ENCODE results near the gene RABGAP1.

Gene RABGAP1

DNA sequence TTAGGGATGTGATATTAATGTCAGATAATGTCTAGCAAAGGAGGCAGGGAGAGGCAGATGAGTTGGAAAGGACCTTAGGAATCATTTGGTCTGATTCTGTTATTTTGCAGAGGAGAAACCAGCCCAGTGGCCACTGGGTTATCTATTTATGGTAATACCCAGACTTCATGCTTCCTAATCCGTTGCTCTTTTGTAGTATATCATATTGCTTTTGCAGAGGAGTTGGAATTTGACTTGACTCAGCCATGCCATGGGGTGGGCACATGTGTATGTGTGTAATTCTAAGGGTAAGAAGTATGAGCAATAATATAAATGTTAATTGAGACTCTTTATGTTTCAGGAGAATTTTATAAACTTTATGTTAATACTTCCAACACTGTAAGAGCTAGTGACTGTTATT, 100.0 kb downstream of the RABGAP1 start:
- no peak overlapping the region for H3K27ac ChIP-seq (ENCODE audit: low read depth, low read length)
- peaks cover 0 to 10% (median 8%) of the 10 kb centered on the region in 5 donors for H3K36me3 ChIP-seq (ENCODE audit: control insufficient read depth in 5 of 5, insufficient read depth in 5 of 5, low read length in 5 of 5)
- no peak overlapping the region for H3K4me3 ChIP-seq (ENCODE audit: low read depth in 1 of 5, low read length in 5 of 5)
- H3K27me3 ChIP-seq (ENCODE audit: control insufficient read depth in 5 of 5, insufficient read depth in 4 of 5, low read length in 5 of 5) = no peaks in the 10 kb centered on the region
- H3K9ac ChIP-seq (ENCODE audit: low read length in 5 of 5) = no peak overlapping the region
- peaks cover 0 to 8% (median 4%) of the 10 kb centered on the region in 5 donors for H3K9me3 ChIP-seq (ENCODE audit: control insufficient read depth in 5 of 5, low read length in 5 of 5)
- peaks cover 0 to 27% (median 14%) of the 10 kb centered on the region in 5 donors for H3K4me1 ChIP-seq (ENCODE audit: control insufficient read depth in 5 of 5, insufficient read depth in 5 of 5, low read length in 5 of 5)

DNA sequence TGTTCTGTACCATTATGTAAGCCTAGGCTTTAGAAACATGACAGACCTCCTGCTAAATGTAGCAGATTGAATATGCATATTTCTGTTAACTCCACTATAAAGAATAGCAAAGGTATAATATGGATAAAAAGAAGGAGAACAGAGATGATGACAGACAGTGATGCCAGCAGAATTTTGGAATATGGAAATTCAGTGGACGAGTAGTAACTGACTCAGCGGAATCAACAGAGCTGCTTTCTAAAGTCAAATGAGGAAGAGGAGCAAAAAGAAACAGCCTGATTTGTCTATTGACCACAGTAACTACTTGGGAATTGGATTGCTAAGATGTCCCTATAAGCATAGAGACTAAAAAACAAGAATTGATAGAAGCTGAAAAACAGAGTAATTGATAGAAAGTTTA, 100.7 kb downstream of the RABGAP1 start:
- no peaks in the 10 kb centered on the region for H3K27me3 ChIP-seq (ENCODE audit: control insufficient read depth in 5 of 5, insufficient read depth in 4 of 5, low read length in 5 of 5)
- peaks cover 0 to 20% (median 8%) of the 10 kb centered on the region in 5 donors for H3K4me1 ChIP-seq (ENCODE audit: control insufficient read depth in 5 of 5, insufficient read depth in 5 of 5, low read length in 5 of 5)
- H3K4me3 ChIP-seq (ENCODE audit: low read depth in 1 of 5, low read length in 5 of 5) = no peak overlapping the region
- no peak overlapping the region for H3K9ac ChIP-seq (ENCODE audit: low read length in 5 of 5)
- H3K27ac ChIP-seq (ENCODE audit: low read depth, low read length) = no peak overlapping the region
- H3K9me3 ChIP-seq (ENCODE audit: control insufficient read depth in 5 of 5, low read length in 5 of 5) = peaks cover 0 to 8% (median 4%) of the 10 kb centered on the region in 5 donors
- H3K36me3 ChIP-seq (ENCODE audit: control insufficient read depth in 5 of 5, insufficient read depth in 5 of 5, low read length in 5 of 5) = peaks cover 0 to 10% (median 8%) of the 10 kb centered on the region in 5 donors

DNA sequence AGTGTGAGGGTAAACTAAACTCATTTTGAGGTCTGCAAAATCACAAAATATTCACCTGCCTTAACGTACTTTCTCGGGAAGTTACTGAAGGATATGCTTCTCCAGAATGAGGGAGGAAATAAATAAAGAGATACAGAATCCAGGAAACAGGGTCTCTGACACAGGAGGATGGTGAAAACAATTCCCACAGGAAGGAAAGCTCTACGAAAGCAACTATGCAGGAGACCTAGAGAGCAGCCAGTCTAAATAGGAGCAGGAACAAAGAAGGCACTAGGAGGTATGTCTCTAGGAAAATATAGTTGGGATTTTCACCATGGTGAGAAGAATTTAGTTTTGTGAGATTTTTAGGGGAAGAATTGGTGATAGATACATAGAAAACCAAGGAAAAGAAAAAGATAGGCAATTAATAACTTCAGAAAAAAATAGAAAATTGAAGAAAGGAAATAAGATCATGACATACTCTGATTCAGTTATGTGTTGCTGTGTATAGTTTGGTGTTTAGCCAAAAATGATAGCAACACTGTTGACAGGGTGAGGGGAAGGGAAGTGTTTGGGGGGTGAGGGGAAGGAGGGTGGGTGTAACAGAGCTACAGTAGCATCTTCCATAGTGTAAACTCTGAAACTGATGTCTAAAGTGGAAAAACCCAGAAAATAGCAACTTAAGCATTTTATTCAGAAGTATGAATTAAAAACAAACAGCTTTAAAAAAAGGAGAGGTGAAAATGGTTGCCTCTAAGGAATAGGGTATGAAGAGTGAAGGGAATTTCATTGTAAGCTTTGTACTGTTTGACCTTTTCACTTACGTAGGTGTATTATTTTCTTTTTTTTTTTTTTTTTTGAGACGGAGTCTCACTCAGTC, 102.5 kb downstream of the RABGAP1 start:
- Histone ChIP-seq H3K27ac (ENCODE audit: low read depth, low read length) (no peak overlapping the region), H3K9ac (ENCODE audit: low read length in 5 of 5) (no peak overlapping the region), H3K4me1 (ENCODE audit: control insufficient read depth in 5 of 5, insufficient read depth in 5 of 5, low read length in 5 of 5) (peaks cover 0 to 16% (median 11%) of the 10 kb centered on the region in 5 donors), H3K9me3 (ENCODE audit: control insufficient read depth in 5 of 5, low read length in 5 of 5) (peaks cover 0 to 8% (median 4%) of the 10 kb centered on the region in 5 donors), H3K27me3 (ENCODE audit: control insufficient read depth in 5 of 5, insufficient read depth in 4 of 5, low read length in 5 of 5) (no peaks in the 10 kb centered on the region), H3K36me3 (ENCODE audit: control insufficient read depth in 5 of 5, insufficient read depth in 5 of 5, low read length in 5 of 5) (peaks cover 0 to 10% (median 8%) of the 10 kb centered on the region in 5 donors), H3K4me3 (ENCODE audit: low read depth in 1 of 5, low read length in 5 of 5) (no peak overlapping the region)

DNA sequence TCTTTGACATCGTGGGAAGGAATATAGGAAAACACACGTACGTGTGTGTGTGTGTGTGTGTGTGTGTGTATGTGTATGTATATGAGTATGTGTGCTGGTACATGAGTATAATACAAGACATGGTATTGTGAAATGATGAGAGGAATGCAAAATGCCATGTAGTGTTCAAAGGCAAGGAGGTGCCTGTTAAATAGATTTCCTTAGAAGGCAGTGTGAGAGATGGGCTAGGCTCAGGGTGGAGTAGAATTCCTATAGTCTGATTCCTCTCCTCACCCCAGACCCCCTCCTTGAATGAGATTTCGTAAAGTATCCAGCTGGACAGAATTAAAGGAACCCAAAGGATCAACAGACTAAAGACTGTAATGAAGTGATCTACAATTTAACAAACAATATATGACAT, 103.8 kb downstream of the RABGAP1 start:
- Histone ChIP-seq H3K27ac (ENCODE audit: low read depth, low read length) (no peak overlapping the region), H3K27me3 (ENCODE audit: control insufficient read depth in 5 of 5, insufficient read depth in 4 of 5, low read length in 5 of 5) (no peaks in the 10 kb centered on the region), H3K4me1 (ENCODE audit: control insufficient read depth in 5 of 5, insufficient read depth in 5 of 5, low read length in 5 of 5) (peaks cover under 1 to 20% (median 18%) of the 10 kb centered on the region in 5 donors), H3K9ac (ENCODE audit: low read length in 5 of 5) (no peak overlapping the region), H3K36me3 (ENCODE audit: control insufficient read depth in 5 of 5, insufficient read depth in 5 of 5, low read length in 5 of 5) (peaks cover 0 to 10% (median 6%) of the 10 kb centered on the region in 5 donors), H3K9me3 (ENCODE audit: control insufficient read depth in 5 of 5, low read length in 5 of 5) (peaks cover 0 to 8% (median 4%) of the 10 kb centered on the region in 5 donors), H3K4me3 (ENCODE audit: low read depth in 1 of 5, low read length in 5 of 5) (no peak overlapping the region)

DNA sequence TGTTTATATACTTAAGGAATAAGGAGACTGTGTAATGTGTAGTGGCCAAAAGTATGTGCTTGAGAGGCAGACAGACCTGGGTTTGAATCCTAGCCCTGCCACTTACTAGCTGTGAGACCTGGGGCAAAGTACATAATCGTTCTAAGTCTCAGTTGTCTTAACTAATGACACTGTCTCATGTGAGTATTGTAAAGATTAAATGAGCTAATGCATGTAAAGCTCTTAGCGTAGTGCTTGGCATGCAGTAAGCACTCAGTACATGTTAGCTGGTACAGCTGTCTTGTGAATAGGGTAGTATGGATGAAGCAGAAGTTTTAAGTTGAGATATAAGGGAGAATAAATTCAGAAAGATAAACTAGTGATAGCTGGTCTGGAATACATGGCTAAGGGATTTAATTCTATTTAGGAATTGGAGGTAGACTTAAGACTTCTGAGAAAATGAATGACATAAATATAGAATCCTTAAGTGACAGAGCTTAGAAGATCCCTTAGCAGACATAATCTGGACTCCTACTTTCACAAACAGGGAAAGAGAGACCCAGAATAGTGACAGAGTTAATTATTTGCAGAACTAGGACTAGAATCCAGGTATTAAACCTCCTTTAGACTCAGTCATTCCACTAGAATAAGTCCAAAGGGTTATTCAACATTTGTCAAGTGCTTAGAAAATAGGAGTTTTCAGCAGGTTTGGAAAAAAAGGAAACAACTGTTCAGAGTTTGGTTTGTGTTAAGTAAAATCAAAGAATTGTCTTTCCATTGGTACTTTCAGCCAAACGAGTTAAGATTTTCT, 105.8 kb downstream of the RABGAP1 start:
- H3K27ac ChIP-seq (ENCODE audit: low read depth, low read length) = no peak overlapping the region
- H3K4me3 ChIP-seq (ENCODE audit: low read depth in 1 of 5, low read length in 5 of 5) = no peak overlapping the region

DNA sequence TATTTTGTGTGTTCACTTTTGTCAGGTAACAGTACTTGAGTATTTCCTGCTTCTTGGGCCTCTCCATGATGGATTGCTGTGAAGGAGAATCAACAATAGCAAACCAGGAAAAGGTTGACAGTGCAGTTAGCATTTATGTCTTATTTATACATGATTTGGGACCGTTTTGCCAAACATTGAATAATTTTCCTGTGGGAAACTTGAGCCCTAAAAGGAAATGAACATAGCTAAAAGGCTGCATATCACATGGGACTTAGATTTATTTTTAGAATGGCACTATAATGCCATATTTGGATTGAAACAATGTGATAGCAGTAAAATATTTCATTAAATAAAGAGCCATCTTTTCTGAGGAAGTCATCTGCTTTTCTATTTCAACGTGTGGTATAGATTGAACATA, 107.9 kb downstream of the RABGAP1 start:
- Histone ChIP-seq H3K36me3 (ENCODE audit: control insufficient read depth in 5 of 5, insufficient read depth in 5 of 5, low read length in 5 of 5) (peaks cover 0 to 4% (median 0%) of the 10 kb centered on the region in 5 donors), H3K4me3 (ENCODE audit: low read depth in 1 of 5, low read length in 5 of 5) (peak overlapping the region in 1 of 5 donors; percentile 29), H3K9me3 (ENCODE audit: control insufficient read depth in 5 of 5, low read length in 5 of 5) (no peaks in the 10 kb centered on the region), H3K4me1 (ENCODE audit: control insufficient read depth in 5 of 5, insufficient read depth in 5 of 5, low read length in 5 of 5) (peaks cover 3 to 29% (median 24%) of the 10 kb centered on the region in 5 donors), H3K27ac (ENCODE audit: low read depth, low read length) (peak overlapping the region; percentile 78), H3K27me3 (ENCODE audit: control insufficient read depth in 5 of 5, insufficient read depth in 4 of 5, low read length in 5 of 5) (no peaks in the 10 kb centered on the region), H3K9ac (ENCODE audit: low read length in 5 of 5) (no peak overlapping the region)

More for the DNA sequence above, 105.8 kb downstream of the RABGAP1 start:
- Histone ChIP-seq H3K9me3 (ENCODE audit: control insufficient read depth in 5 of 5, low read length in 5 of 5) (peaks cover 0 to 8% (median 4%) of the 10 kb centered on the region in 5 donors), H3K4me1 (ENCODE audit: control insufficient read depth in 5 of 5, insufficient read depth in 5 of 5, low read length in 5 of 5) (peaks cover 3 to 29% (median 24%) of the 10 kb centered on the region in 5 donors), H3K27me3 (ENCODE audit: control insufficient read depth in 5 of 5, insufficient read depth in 4 of 5, low read length in 5 of 5) (no peaks in the 10 kb centered on the region), H3K36me3 (ENCODE audit: control insufficient read depth in 5 of 5, insufficient read depth in 5 of 5, low read length in 5 of 5) (peaks cover 0 to 8% (median 5%) of the 10 kb centered on the region in 5 donors), H3K9ac (ENCODE audit: low read length in 5 of 5) (no peak overlapping the region)

DNA sequence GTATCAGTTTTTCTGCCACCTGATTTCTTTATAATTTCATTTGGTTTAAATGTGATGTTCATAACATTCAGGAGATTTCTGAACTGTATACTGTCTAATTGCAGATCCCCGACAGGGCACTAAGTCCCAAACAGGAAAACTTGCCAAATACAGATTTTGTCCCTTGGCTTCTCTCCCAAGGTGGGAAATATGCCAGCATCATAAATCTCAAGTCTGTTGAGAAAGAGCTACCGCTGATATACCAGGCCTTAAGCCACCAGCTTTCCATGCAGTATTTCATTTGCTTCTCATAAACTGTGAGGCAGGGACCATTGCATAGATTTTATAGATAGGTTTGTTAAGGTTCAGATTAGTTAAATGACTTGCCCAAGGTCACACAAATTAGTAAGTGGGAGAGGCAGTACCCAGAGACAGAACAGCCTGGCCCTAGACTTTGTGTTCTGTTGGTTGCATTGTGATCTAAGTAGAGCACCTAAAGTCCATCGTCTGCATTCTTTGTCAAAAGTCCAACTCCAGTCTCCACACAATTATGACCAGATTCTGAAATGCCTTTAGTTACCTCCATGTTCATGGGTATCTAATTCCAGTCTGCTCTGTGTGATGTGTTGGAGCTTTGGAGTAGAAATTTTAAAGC, 108.9 kb downstream of the RABGAP1 start:
- Histone ChIP-seq H3K4me3 (ENCODE audit: low read depth in 1 of 5, low read length in 5 of 5) (no peak overlapping the region), H3K9ac (ENCODE audit: low read length in 5 of 5) (no peak overlapping the region), H3K27me3 (ENCODE audit: control insufficient read depth in 5 of 5, insufficient read depth in 4 of 5, low read length in 5 of 5) (no peaks in the 10 kb centered on the region), H3K36me3 (ENCODE audit: control insufficient read depth in 5 of 5, insufficient read depth in 5 of 5, low read length in 5 of 5) (peaks cover 0 to 2% (median 0%) of the 10 kb centered on the region in 5 donors), H3K9me3 (ENCODE audit: control insufficient read depth in 5 of 5, low read length in 5 of 5) (no peaks in the 10 kb centered on the region), H3K27ac (ENCODE audit: low read depth, low read length) (peak overlapping the region; percentile 78), H3K4me1 (ENCODE audit: control insufficient read depth in 5 of 5, insufficient read depth in 5 of 5, low read length in 5 of 5) (peaks cover 3 to 29% (median 24%) of the 10 kb centered on the region in 5 donors)

DNA sequence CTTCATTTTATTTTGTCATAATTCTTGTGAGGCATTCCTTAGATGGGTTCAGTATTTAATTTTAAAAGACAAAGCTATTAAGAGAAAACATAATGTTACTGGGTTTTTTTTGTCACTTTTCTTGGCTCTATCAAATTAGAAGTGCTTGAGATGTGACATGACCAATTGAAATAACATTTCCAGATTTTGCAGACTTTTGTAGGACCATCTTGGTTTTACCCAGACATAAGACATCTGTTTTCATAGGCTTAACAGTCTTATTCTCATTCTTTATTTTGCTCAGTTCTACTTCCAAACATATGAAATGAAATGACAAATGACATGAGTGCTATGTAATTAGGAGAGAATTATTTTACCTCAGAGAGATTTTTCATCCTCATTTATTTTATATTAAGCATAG, 112.2 kb downstream of the RABGAP1 start:
- Histone ChIP-seq H3K4me1 (ENCODE audit: control insufficient read depth in 5 of 5, insufficient read depth in 5 of 5, low read length in 5 of 5) (peaks cover 3 to 29% (median 24%) of the 10 kb centered on the region in 5 donors), H3K9me3 (ENCODE audit: control insufficient read depth in 5 of 5, low read length in 5 of 5) (no peaks in the 10 kb centered on the region), H3K27me3 (ENCODE audit: control insufficient read depth in 5 of 5, insufficient read depth in 4 of 5, low read length in 5 of 5) (no peaks in the 10 kb centered on the region), H3K4me3 (ENCODE audit: low read depth in 1 of 5, low read length in 5 of 5) (no peak overlapping the region), H3K27ac (ENCODE audit: low read depth, low read length) (no peak overlapping the region), H3K9ac (ENCODE audit: low read length in 5 of 5) (no peak overlapping the region), H3K36me3 (ENCODE audit: control insufficient read depth in 5 of 5, insufficient read depth in 5 of 5, low read length in 5 of 5) (peaks cover 0 to 9% (median 2%) of the 10 kb centered on the region in 5 donors)

DNA sequence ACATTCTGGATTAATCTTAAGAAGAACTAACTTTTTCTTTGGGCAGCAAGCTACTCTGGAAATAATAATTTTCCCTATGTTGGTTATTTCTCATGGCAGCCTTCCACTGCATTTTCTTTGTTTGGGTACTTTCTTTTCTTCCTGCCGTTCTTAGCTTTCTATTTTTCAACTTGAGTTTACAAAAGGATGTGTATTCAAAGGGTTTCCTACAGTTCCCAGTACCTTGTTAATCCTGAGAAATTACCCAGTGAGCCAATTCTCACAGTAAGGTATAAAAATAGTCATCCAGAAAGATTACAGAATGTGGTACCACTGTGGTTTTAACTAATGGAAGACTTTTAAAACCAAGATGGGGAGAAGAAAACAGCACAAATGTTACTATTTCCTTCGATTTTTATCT, 112.9 kb downstream of the RABGAP1 start:
- peaks cover 0 to 9% (median 2%) of the 10 kb centered on the region in 5 donors for H3K36me3 ChIP-seq (ENCODE audit: control insufficient read depth in 5 of 5, insufficient read depth in 5 of 5, low read length in 5 of 5)
- H3K9ac ChIP-seq (ENCODE audit: low read length in 5 of 5) = no peak overlapping the region
- H3K27ac ChIP-seq (ENCODE audit: low read depth, low read length) = no peak overlapping the region
- no peak overlapping the region for H3K4me3 ChIP-seq (ENCODE audit: low read depth in 1 of 5, low read length in 5 of 5)
- peaks cover 3 to 23% (median 17%) of the 10 kb centered on the region in 5 donors for H3K4me1 ChIP-seq (ENCODE audit: control insufficient read depth in 5 of 5, insufficient read depth in 5 of 5, low read length in 5 of 5)
- H3K9me3 ChIP-seq (ENCODE audit: control insufficient read depth in 5 of 5, low read length in 5 of 5) = no peaks in the 10 kb centered on the region
- no peaks in the 10 kb centered on the region for H3K27me3 ChIP-seq (ENCODE audit: control insufficient read depth in 5 of 5, insufficient read depth in 4 of 5, low read length in 5 of 5)

Data from subcutaneous abdominal adipose tissue (tissue), 5 donors.